Breast epithelium (tissue), 3 donors: ENCODE measurements around the gene FAAP20.

Experiments used
- POLR2A ChIP-seq: fragments of 450-650 bp; IDR thresholded peaks from one replicate; pipeline ENCODE4 v1.6.1; 2016; ENCODE audit warnings: antibody characterized with exemption, mild to moderate bottlenecking, moderate library complexity
- TF ChIP-seq, protein P1 (sequence below), 3 donors: fragments of 450-650 bp; IDR thresholded peaks; one replicate each; pipeline ENCODE4 v1.5.1; 2016 to 2017; ENCODE audit warnings: antibody characterized with exemption in 3 of 3, mild to moderate bottlenecking in 3 of 3, moderate library complexity in 3 of 3

DNA sequence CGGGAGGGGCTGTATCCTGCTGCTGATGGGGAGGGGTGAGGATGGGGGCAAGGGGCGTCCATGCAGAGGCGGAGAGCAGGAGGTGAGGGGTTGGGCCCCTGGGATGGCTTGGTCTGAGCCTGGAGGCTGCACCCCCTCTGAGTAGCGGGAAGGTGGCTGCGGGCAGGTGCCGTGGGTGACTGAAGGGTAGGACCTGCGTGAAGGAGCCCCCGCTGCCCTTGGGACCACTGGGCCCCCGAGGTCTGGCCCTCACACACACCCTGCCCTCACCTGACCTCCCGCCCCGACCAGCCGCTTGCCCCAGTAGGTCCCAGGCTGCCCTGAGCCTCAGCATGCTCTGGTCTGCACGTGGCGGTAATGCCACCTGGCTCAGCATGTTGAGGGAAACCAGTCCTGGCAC lies 20.8 kb upstream of the FAAP20 start:
- TF ChIP-seq, protein P1, sequence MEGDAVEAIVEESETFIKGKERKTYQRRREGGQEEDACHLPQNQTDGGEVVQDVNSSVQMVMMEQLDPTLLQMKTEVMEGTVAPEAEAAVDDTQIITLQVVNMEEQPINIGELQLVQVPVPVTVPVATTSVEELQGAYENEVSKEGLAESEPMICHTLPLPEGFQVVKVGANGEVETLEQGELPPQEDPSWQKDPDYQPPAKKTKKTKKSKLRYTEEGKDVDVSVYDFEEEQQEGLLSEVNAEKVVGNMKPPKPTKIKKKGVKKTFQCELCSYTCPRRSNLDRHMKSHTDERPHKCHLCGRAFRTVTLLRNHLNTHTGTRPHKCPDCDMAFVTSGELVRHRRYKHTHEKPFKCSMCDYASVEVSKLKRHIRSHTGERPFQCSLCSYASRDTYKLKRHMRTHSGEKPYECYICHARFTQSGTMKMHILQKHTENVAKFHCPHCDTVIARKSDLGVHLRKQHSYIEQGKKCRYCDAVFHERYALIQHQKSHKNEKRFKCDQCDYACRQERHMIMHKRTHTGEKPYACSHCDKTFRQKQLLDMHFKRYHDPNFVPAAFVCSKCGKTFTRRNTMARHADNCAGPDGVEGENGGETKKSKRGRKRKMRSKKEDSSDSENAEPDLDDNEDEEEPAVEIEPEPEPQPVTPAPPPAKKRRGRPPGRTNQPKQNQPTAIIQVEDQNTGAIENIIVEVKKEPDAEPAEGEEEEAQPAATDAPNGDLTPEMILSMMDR (IDR thresholded peaks at IDR 0.05): no peak
- TF ChIP-seq POLR2A: no peak
